Activated B cell treated with CpG ODN at 0.5 μM for 24 hours (primary cell): ENCODE data around the gene ABCB9. TPM values are rescaled to one million over a fixed set of nuclear protein-coding genes. Genes with fewer than 3 reads are reported as not detected.
"Not testable (repeated sequence)": the region's sequence is repeated elsewhere in the genome, so short reads cannot be mapped to it uniquely, and the experiment has no call there.

ENCODE experiments used
- ATAC-seq: fragments of 200-7000 bp; cut with Tn5 transposase; one replicate; pipeline ENCODE4 v1.10.0; 2021; ENCODE audit warnings: low read depth, mild to moderate bottlenecking, moderate library complexity
- CTCF ChIA-PET: fragments of 350-600 bp; sonication (Branson Sonifier 250); formaldehyde crosslinking; loops from one replicate; lab custom pipeline; 2021; ENCODE audit warnings: antibody characterized with exemption; lab: Charles Lee
- POLR2A ChIA-PET: fragments of 350-600 bp; sonication (Branson Sonifier 250); formaldehyde crosslinking; loops from one replicate; lab custom pipeline; 2021; ENCODE audit warnings: antibody characterized with exemption; lab: Charles Lee
- DNase-seq: peaks from one replicate; pipeline ENCODE4 v3.0.0; 2022
- H3K27ac Mint-ChIP-seq: one replicate; pipeline ENCODE4 v1.8.0; 2020; ENCODE audit warnings: mixed read lengths
- H3K27me3 Mint-ChIP-seq: one replicate; pipeline ENCODE4 v1.8.0; 2021; ENCODE audit warnings: mixed read lengths
- H3K36me3 Mint-ChIP-seq: one replicate; pipeline ENCODE4 v1.8.0; 2021; ENCODE audit warnings: low read depth, mixed read lengths
- H3K4me1 Mint-ChIP-seq: one replicate; pipeline ENCODE4 v1.8.0; 2021; ENCODE audit warnings: mixed read lengths
- H3K4me3 Mint-ChIP-seq: one replicate; pipeline ENCODE4 v1.8.0; 2020; ENCODE audit warnings: mild to moderate bottlenecking, mixed read lengths
- H3K9me3 Mint-ChIP-seq: one replicate; pipeline ENCODE4 v1.8.0; 2020; ENCODE audit warnings: mixed read lengths
- CTCF ChIP-seq: fragments of 200-600 bp; IDR thresholded peaks from one replicate; pipeline ENCODE4 v1.8.0; 2022; ENCODE audit warnings: antibody characterized with exemption, mild to moderate bottlenecking
- intact Hi-C: fragments of 100-400 bp; cut with micrococcal nuclease; formaldehyde crosslinking; loops from one replicate; pipeline ENCODE4 v1.15.1; 2024
- total RNA-seq: library from RNA; stranded (reverse); gene quantifications from 2 replicates; pipeline ENCODE4 v1.2.3, GENCODE V29; 2022

ABCB9 gene
- total RNA-seq, 1 donor from 2014 or later, result 4.6 TPM

GRCh38 chr12:122943196-122943595, 23.1 kb downstream of the ABCB9 start:
- peaks cover 41% of the 10 kb centered on the region for H3K4me1 Mint-ChIP-seq
- no peaks in the 10 kb centered on the region for H3K27me3 Mint-ChIP-seq
- ChIA-PET POLR2A (interaction anchor here (0.5 kb wide), 1 partner anchor 32 kb away, joined by 3 read pairs; no protein-coding TSS in a partner anchor), CTCF (no interaction called here)
- no peak for TF ChIP-seq CTCF
- no peak for DNase-seq
- no peaks in the 10 kb centered on the region for H3K9me3 Mint-ChIP-seq
- no peak overlapping the region for H3K4me3 Mint-ChIP-seq
- intact Hi-C loops, result no loop called here
- no peaks in the 10 kb centered on the region for H3K36me3 Mint-ChIP-seq
- no peak overlapping the region for H3K27ac Mint-ChIP-seq
- ATAC-seq, result no peak

GRCh38 chr12:122942637-122943036, 23.6 kb downstream of the ABCB9 start:
- Mint-ChIP-seq H3K27ac (no peak overlapping the region), H3K4me3 (no peak overlapping the region), H3K9me3 (no peaks in the 10 kb centered on the region), H3K36me3 (no peaks in the 10 kb centered on the region), H3K27me3 (no peaks in the 10 kb centered on the region), H3K4me1 (peaks cover 37% of the 10 kb centered on the region)
- DNase-seq (no peak), ATAC-seq (no peak)
- POLR2A ChIA-PET, result interaction anchor here (0.5 kb wide), 1 partner anchor 32 kb away, joined by 3 read pairs; no protein-coding TSS in a partner anchor
- CTCF ChIA-PET, result no interaction called here
- TF ChIP-seq CTCF, result no peak
- intact Hi-C loops, result no loop called here

- ATAC-seq, POLR2A ChIA-PET, H3K27me3 Mint-ChIP-seq, H3K36me3 Mint-ChIP-seq, DNase-seq, CTCF ChIA-PET, H3K9me3 Mint-ChIP-seq, H3K27ac Mint-ChIP-seq, H3K4me3 Mint-ChIP-seq, intact Hi-C loops: not testable (repeated sequence)
- H3K4me1 Mint-ChIP-seq, result peaks cover 24% of the 10 kb centered on the region
Observed at GRCh38 chr12:122941351-122941750, 24.9 kb downstream of the ABCB9 start.

- H3K4me3 Mint-ChIP-seq, result no peak overlapping the region
- DNase-seq (no peak), ATAC-seq (no peak)
- intact Hi-C loops, result no loop called here
- no peaks in the 10 kb centered on the region for H3K36me3 Mint-ChIP-seq
- H3K27me3 Mint-ChIP-seq, result no peaks in the 10 kb centered on the region
- no peak overlapping the region for H3K27ac Mint-ChIP-seq
- TF ChIP-seq CTCF, result no peak
- no peaks in the 10 kb centered on the region for H3K9me3 Mint-ChIP-seq
- H3K4me1 Mint-ChIP-seq, result peaks cover 25% of the 10 kb centered on the region
- ChIA-PET POLR2A (interaction anchor here (0.6 to 1.0 kb wide), 2 partner anchors 65 to 99 kb away, joined by 3 to 5 read pairs; no protein-coding TSS in a partner anchor), CTCF (no interaction called here)
Observed at GRCh38 chr12:122939125-122939524, 27.1 kb downstream of the ABCB9 start.

- Mint-ChIP-seq H3K4me3 (no peak overlapping the region), H3K36me3 (no peaks in the 10 kb centered on the region), H3K27ac (no peak overlapping the region), H3K9me3 (no peaks in the 10 kb centered on the region), H3K4me1 (peaks cover 17% of the 10 kb centered on the region), H3K27me3 (no peaks in the 10 kb centered on the region)
- ATAC-seq (no peak), DNase-seq (no peak)
- CTCF ChIA-PET, result no interaction called here
- intact Hi-C loops, result no loop called here
- TF ChIP-seq CTCF, result no peak
- POLR2A ChIA-PET, result interaction anchor here (0.6 kb wide), 1 partner anchor 142 kb away, joined by 4 read pairs; no protein-coding TSS in a partner anchor
Observed at GRCh38 chr12:122937622-122938091, 28.6 kb downstream of the ABCB9 start.
